HG03521 (cell line): ENCODE data around the gene RAB3GAP1.

Experiments used
- ATAC-seq: cut with Tn5 transposase; IDR thresholded peaks from one replicate; pipeline ENCODE4 v1.9.1; 2021; ENCODE audit warnings: mild to moderate bottlenecking, moderate library complexity; ENCODE audit not compliant: unreplicated experiment

Gene RAB3GAP1

DNA sequence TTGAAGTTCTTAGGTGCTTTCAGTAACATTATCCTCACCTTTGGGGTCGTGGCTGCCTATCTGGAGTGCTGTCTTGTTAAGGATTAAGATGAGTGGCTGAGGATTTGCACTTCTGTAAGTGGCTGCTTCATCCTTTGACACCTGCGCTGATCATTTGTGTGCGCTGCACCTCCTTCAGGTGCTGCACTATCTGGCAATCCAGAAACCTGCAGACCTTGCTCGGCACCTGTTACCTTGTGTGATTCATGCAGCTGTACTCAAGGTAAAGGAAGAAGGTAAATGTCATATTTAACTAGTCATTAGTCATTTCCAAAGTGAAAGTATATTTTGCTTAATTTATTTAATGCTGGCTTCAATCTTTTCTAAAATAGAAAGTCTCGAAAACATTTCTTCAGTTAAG lies 110.3 kb downstream of the RAB3GAP1 start:
- ATAC-seq: no peak

DNA sequence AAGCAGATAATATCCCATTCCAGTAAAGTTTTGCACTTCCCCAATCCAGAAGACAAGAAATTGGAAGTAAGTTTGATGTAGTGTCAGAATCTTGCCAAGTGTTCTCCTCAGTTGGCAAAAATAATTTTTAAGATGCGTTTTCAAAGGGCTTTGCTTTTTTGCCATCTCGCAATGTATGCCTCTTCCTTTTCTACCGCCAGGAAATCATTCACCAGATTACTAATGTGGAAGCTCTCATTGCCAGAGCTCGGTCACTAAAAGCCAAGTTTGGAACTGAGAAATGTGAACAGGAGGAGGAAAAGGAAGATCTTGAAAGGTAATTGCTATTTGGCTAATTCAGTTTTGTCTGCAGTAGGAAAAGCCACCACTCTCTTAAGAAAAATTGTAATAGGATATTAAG lies 110.7 kb downstream of the RAB3GAP1 start:
- no peak for ATAC-seq

DNA sequence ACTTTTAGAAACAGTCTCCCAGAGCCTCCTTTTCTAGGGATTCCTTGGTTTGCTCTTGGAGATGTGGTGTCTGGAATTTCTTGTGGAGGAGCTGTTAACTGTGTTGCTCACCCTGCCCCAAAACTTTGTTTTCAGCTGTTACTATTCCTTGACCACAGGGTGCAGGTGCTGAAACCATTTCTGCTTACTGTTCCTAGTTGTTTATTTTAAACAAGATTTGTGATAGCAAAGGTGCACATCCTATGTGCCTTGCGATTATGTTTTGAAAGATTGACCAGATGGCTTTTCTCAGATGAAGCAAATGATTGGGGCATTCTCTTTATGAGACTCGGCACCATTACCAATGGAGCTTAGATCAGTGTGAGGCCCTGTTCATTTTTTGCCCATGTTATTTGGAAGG lies 111.2 kb downstream of the RAB3GAP1 start:
- ATAC-seq: no peak

DNA sequence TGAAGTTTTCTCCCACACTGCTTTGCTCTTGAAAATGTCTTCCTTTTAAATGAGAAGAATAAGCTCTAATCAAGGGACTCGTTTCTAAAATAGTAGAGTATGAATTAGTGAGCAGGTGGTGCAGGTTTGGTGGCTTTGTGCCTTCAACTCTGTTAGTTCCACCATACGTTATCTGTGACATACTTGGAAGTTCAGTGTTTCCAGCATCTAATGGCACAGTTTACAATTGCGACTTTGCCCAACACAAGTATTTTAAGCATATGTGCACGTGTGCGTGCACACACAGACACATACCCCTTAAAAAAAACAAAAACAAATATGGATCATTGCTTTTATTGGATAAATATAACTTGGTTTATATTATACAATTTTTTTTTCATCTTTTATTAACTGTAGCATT lies 111.8 kb downstream of the RAB3GAP1 start:
- no peak for ATAC-seq

DNA sequence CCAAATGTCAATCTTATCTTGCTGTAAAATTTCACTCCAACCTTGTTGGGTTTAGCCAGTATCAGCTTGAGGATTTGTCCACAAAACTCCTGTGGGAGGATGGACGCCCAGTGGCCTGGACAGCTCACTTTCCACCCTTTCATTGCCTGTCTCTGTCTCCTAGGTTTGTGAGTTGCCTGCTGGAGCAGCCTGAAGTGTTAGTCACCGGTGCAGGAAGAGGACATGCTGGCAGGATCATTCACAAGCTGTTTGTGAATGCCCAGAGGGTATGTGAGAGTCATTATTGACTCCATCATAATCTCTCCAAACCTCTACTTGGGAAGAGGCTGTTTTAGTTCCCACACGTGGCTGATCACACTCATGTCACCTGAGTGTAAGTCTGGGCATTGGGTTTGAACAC lies 112.3 kb downstream of the RAB3GAP1 start:
- ATAC-seq: no peak

DNA sequence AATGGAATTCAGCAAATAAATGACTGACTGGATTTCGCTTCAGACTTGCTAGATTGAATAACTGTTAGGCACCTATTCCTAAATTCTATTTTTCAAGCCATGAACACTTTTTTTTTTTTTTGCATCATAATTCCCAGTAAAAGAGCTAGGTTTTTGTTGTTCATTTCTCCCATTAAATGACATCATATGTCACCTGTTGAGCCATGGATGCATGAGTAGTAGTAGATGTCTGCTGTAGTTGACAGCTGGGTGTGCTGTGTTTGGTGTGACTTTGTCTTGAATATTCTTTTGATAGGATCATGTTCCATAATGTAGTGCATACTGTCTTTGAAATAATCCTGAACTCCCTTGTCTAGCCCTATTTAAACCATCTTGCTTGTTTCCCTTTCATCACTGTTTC lies 115.2 kb downstream of the RAB3GAP1 start:
- ATAC-seq: no peak

DNA sequence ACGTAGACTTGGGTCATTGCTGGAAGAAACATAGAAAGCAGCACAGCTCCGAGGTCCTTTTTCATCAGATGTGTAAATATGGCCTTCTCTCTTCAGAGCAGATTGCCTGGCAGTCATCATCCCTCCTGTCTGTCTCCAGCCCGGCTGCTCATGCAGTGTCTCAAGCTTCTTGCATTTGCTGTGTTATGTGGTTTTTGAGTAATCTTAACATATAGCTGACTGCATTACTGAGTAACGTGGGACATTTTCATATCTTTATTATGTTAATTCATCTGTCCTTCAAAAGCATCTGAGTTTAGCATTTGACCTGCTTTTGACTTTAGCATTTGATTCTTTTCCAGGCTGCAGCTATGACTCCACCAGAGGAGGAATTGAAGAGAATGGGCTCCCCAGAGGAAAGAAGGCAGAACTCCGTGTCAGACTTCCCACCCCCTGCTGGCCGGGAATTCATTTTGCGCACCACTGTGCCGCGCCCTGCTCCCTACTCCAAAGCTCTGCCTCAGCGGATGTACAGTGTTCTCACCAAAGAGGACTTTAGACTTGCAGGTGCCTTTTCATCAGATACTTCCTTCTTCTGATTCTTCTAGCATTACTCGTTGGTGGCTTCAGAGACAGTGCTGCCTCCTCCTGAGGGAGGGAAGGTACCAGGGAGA lies 116.2 kb downstream of the RAB3GAP1 start:
- no peak for ATAC-seq

DNA sequence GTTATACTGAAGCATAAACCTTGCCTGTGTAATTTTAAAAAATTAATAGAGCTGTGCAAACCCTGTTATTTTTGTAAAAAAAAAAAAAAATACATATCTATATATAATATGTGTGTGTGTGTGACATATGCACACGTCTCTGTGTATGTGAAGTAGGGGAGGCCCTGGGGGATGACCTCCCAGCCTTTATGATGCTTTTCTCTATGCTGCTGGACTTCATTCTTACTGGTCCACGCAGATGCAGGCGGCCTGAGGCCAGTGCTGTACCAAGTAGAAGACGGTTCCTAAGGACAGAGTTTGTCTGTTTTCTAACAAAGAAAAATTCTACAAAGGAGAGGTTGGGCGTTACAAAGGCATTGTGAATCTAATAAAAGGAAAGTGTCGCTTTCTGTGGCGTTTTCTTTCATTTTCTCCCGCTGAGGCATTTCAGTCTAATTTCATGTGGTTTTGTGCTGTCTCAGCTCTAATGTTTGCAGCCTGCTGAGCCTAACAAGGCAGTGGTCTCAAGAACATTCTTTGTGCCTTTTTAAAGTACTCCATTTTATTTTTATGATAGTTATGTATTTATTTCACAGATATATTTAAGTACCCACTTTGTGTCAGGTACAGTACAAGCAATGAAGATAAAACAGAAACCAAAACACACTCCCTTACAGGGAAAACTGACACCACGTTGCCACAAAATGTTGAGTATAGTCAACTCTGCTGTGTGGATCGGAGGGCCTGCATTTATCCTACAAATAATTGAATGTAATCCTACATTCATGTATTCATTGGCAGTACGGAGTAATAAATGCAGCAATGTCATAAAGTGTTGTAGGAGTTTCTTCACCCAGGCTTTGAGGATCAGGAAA lies 118.0 kb downstream of the RAB3GAP1 start:
- ATAC-seq: no peak

DNA sequence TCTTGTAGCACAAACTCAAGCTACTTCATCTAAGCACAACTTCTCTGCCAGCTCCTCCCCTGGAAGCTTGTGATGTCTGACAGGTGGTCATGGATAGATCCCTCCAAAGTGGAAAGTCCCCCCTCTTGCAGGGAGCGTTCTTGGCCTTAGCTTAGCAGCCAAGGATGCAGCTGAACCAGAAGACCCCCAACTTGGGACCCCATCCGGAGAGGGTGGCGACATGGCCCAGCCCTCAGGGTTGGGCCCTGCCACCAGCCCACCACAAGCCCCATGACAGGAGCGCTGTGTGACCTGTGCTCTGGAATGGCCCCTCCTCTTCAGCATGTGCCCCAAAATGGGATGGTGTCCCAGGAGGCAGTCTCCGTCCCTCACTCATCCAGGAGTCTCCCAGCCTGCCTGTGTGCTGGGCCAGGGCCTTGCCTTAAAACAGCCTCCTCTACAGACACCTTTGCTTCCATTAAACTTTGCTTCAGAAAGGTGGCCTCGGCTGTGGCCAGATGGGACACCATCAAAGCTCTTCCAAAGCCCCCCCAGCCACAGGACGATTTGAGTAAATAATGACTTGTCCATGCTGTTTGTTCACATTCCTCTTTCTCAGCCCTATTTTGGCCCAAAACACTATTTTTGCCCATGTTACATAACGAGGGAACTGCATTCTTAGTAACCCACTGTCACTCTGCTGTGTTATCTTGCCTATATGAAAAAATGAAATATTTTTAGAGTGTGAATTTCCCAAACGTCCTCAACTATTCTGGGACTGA lies 122.1 kb downstream of the RAB3GAP1 start:
- no peak for ATAC-seq

DNA sequence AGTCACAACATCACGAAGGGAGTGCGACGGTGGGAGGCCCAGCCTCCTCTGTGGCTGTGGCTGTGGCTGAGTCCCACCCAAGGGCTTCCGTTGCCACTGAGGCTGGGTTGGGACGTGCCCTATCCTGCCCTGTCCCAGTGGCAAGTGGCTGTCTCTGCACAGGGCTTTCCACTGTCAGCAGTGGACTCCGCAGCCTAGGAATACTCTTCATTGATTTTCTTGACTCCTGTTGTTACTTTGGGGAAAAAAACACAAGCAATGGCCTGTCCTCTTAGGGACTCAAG lies 122.7 kb downstream of the RAB3GAP1 start:
- no peak for ATAC-seq

DNA sequence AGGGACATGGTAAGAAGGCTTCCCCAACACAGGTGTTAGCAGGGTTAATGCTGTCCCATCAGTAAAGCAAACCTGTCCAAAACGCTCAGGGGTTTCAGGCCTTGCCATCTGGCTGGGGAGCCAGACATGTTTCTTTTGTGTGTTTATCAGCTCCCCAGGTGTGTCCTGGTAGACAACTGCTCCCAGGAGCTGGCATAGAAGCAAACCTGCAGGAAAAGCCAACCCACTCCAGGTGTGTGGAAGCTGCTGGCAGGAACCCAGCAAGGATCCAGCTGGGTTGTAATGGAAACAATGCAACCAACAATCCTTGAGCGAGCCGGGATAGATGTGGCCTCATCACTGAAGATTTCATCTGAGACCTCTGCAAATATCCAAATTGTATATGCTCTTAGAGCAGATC lies 123.1 kb downstream of the RAB3GAP1 start:
- ATAC-seq: no peak

DNA sequence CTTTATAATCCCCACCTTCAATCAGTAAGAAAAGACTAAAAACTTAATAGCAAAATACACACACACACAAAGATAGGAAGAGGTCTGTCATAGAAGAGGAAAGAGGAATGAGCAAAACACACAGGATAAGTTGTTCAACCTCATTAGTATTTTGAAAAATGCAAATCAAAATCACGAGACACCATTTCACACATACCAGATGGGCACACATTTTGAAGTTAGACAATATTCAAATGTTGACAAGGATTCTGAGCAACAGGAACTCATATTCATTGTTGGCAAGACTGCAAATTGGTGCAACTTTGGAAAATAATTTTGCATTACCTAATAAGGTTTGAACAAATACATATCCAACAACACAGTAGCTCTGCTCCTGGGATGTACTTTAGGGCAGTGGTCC lies 127.6 kb downstream of the RAB3GAP1 start:
- ATAC-seq: no peak

DNA sequence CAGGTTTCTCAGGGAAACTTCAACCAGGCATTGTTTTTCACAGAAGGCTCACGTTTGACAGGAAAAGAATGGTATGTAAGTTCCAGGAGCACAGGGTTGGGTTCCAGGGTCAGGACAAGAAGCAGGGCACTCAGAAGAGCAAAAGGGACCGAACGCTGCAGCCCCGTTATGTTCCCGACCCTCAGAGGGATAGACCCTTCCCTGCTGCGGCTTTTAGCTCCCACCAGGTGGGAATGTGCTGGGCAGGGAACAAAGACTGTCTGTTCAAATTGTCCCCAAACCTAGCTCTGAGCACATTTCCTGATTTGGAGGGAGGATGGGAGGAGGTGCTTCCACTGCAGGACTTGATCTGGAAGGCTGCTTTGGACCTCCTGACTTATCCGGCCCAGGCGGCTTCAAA lies 130.1 kb downstream of the RAB3GAP1 start:
- no peak for ATAC-seq

DNA sequence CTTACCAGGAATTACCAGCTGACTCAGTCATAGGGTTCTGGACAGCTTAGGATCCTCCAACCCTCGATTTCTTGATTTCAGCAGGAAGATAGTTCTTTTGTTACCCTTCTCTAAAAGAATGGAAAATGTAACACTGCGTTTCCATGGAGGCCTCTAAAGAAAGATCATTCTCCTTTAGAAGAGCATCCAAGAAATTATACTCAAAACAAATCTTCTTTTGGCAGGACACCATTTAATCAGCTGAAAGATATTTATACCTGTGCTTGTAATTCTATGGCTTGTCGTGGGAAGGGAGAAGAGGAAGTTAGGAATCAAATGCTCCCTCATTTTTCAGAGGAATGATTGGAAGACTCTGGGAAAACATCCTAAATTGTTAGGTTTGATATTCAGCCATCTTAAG lies 130.5 kb downstream of the RAB3GAP1 start:
- no peak for ATAC-seq

DNA sequence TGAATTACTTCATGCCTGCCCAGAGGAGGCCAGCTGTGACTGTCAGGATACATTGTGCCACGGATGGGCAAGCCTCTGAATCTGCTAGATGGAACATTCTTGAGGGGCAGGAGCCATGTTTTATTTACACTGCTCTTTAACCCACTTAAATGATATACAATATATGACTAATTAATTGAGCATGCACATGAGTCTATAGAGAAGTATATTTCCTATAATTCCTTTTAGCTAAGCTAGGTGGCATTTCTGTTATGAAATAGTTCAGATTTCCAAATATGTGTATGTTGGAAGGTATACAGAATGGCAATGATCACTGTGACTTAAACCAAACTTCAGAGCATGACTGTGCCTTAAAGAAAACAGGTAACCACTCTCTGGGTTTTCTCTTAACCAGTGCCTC lies 131.7 kb downstream of the RAB3GAP1 start:
- no peak for ATAC-seq

DNA sequence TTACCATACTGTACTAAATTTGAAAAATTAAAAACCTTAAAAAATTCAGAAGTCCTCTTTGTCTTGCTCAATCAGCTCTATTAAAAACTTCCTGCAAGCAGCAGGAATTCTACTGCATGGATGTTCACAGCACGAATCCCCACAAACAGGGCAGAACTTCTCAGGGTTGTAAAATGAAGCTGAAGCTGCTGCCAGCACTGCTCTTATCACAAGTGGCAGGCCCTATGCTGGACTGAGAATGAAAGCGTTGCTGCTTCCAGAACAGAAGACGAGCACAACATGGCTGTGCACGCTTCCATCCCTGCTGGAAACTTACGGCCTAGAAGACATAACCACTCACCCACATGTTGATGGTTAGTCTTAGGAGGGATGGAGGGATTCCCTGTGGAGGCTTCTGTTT lies 134.0 kb downstream of the RAB3GAP1 start:
- no peak for ATAC-seq

DNA sequence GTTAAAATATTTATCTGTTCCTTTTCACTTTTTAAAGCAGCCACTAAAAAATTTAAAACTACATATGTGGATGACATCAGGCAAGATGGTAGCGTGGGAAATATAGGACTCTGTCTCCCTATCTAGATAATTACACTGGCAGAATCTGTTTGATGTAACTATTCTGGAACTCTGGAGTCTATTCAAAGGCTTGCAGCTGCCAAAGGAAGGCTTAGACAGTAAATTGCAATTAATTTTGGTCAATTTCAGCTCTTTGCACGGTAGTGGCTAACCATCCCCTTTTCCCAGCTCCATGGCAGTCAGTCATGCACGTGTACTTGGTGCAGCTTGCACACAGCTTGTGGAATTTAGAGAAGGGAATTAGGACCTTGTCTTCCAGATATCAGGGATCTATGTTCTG lies 135.2 kb downstream of the RAB3GAP1 start:
- no peak for ATAC-seq

DNA sequence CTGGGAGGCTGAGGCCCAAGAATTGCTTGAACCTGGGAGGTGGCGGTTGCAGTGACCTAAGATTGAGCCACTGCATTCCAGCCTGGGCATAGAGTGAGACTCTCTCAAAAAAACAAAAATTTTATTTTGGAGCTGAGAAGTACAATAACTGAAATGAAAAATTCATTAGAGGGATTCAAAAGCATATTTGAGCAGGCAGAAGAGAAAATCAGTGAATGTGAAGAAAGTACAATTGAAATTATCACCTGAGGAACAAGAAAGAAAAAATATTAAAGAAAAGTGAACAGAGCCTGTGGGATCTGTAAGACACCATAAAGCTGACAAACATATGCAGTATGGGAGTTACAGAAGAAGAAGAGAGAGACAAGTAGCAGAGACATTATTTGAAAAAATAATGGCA lies 137.1 kb downstream of the RAB3GAP1 start:
- no peak for ATAC-seq

DNA sequence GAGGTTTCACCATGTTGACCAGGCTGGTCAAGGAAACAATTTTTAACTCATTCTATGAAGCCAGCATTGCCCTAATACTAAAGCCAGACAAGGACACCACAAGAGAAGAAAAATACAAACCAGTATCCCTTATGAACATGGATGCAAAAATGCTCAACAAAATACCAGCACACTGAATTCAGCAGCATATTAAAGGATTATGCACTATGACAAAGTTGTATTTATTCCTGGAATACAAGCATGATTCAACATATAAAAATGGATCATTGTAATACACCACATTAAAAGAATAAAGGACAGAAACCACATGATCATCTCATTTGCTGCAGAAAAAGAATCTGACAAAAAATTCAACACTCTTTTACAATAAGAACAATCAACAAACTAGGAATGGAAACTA lies 138.7 kb downstream of the RAB3GAP1 start:
- no peak for ATAC-seq

DNA sequence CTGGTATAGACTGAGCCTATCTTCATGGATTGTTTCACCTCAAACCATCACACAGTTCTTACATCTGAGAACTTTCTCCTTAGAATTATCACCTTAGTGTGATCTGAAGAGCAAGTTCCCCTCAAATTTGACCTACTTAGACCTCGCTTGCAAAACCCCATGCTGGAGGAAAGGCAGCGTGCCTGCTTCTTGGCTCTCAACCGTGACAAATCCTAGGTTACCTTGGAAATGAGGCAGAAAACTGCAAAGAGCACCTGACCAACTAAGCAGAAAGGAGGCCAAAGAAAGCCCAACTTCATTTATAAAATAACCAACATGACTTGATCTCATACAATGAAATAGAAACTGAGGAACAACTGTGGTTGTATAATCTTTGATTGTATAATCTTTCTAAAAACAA lies 146.4 kb downstream of the RAB3GAP1 start:
- no peak for ATAC-seq

DNA sequence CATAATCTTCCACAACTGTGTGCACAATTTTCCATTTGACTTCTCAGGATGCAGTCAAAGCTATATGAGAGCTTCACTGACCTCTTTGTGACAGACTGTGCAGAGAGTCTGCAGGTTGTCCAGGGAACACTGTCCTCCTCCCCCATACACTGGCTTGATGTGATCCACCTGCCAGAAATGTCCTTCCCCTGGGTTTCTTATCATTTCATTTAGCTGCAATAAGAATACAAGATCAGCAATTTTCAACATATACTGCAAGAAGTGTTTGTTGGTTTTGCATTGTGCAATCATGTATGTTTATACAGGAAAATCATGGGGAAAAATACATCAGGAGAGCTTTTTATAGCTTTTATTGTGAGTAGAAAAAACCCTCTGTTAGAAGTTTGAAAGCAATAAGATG lies 150.7 kb downstream of the RAB3GAP1 start:
- no peak for ATAC-seq

DNA sequence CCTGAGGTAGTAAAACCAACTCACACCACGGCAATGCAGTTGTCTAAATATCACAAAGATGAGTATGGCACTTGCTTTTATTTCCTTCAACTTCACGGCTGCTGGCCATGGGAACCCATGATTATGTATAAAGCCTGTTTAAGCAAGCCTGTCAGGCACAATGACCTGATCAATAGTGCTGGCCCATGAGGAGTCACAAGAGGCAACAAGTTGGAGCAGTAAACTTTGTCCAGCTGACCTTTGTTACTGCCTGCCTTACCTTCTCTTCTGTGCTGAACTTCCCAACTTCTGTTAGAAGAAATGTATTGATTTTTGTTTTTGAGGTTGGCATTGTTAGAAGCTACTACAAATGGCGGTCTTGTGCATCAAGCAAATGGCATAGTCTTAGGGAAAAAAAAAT lies 151.9 kb downstream of the RAB3GAP1 start:
- no peak for ATAC-seq
